B cell (primary cell): Measurements from ENCODE around the gene PDCD6IP.

ENCODE experiments used
- EZH2 ChIP-seq: IDR thresholded peaks from 2 replicates; pipeline ENCODE4 v1.6.1; 2012; ENCODE audit warnings: borderline replicate concordance, low read depth, mild to moderate bottlenecking, moderate library complexity, low read length; ENCODE audit not compliant: insufficient read depth, poor library complexity, severe bottlenecking
- TF ChIP-seq, protein P1 (sequence below): fragments of 200-600 bp; IDR thresholded peaks from one replicate; pipeline ENCODE4 v1.8.0; 2022; ENCODE audit warnings: antibody characterized with exemption, mild to moderate bottlenecking

DNA sequence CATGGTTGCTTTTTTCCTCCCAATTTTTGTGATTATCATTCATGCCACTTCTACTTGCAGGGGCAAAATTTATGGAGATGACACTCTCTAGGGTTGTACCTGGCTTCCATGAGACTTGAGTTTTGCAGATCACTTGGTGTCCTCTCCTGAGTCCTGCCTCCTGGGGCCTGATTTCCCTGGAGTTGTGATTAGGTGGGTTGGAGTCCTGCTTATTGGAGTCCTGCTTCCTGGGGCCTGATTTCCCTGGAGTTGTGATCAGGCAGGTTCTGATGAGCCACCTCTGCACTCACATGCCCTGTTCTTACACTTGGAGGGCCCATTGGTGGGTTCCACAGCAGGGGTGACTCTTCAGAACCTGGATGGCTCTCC lies 102.0 kb downstream of the PDCD6IP start:
- TF ChIP-seq, protein P1, sequence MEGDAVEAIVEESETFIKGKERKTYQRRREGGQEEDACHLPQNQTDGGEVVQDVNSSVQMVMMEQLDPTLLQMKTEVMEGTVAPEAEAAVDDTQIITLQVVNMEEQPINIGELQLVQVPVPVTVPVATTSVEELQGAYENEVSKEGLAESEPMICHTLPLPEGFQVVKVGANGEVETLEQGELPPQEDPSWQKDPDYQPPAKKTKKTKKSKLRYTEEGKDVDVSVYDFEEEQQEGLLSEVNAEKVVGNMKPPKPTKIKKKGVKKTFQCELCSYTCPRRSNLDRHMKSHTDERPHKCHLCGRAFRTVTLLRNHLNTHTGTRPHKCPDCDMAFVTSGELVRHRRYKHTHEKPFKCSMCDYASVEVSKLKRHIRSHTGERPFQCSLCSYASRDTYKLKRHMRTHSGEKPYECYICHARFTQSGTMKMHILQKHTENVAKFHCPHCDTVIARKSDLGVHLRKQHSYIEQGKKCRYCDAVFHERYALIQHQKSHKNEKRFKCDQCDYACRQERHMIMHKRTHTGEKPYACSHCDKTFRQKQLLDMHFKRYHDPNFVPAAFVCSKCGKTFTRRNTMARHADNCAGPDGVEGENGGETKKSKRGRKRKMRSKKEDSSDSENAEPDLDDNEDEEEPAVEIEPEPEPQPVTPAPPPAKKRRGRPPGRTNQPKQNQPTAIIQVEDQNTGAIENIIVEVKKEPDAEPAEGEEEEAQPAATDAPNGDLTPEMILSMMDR, result no peak
- no peak for TF ChIP-seq EZH2
